GM18526 (cell line): ENCODE measurements around the gene OR52I2.

Experiments
- POLR2A ChIP-seq: IDR thresholded peaks from 3 replicates; pipeline ENCODE4 v1.6.1; 2011; ENCODE audit not compliant: insufficient read length; ENCODE audit errors: extremely low read depth

OR52I2 gene

DNA sequence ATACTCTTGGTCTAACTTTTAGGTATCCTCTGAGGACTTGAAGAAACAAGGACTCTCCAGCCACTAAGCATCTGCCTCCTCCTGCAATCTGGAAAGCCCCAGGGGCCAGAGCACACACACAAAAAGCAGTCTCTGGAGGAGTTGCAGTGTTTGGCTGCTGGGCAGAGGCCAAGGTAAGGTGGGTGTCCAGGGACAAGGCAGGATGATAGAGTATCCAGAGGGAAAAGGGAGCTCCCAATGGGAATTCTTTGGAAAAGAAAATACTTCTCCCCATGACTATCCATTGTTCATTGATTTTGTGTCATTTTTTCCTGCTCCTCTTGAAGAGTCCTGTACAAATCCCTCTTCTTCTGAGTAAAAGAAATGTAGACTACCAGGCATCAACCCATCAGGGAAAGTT, at the start of gene OR52I2:
OR52I2 (plus strand) TSS at position 301 of the 400 bp plus-strand sequence.
- no peak for TF ChIP-seq POLR2A

DNA sequence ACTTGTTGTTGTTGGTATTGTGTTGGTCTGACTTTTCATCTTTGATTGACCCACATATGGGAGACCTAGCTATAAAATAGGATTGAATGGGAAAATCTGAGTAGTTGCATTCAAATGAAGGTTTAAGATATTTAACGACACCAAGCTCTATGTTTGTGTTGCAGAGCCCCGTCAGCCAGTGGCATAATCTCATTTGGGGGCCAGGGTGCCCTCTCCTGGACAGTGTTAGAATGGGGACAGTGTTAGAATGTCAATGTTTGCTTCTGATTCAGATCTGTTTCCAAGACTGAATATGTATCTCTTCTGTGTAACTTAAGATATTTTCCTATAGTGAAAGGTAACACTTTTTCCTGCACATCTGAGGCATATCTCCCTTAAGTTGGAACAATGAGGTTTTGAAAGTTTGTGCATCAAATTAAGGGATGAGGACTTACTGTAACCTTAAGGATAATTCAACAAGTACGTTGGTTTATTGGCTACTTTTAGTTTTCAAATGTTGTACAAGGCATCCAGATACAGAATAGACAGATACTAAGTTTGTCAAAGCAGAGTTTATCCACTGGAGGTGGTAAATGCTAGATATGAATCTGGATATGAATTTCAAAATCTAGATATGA, 41.8 kb upstream of the OR52I2 start:
- TF ChIP-seq POLR2A, result no peak

DNA sequence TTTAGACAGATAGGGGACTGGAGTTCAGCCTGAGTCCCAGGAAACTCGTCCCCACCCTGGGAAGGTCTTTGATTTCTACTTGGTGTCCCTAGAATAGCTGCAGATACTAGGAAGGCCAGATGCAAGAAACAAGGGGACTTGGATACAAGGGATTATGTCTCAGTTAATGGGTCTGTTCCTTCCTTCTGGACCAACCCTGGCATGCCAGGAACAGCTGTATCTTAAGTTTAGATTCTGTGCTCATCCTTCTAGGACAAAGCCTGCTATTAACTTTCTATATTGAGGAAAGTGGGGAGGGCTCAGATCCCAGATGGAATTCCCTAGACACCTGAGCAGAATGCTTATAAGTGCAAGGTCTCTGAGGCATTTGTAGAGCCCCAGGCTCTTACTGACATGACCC, 40.5 kb upstream of the OR52I2 start:
- no peak for TF ChIP-seq POLR2A

DNA sequence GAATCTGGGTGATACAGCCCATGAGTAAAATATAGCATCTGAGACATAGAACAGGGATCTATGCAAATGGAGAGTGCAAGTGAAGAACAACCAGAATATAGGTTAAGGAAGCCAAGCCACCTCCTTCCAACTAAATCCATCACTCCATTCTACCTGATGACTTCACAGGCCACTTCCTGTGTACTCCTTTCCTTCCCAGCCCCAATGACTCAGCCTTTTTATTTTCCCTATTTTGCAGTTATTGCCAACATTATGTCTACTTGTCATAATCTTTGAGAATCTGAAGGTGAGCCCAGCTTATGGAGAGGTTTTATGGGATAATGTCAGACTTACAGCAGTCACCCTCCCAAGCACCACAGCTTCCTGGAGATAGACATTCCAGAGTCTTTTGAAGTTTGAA, 38.0 kb upstream of the OR52I2 start:
- no peak for TF ChIP-seq POLR2A

DNA sequence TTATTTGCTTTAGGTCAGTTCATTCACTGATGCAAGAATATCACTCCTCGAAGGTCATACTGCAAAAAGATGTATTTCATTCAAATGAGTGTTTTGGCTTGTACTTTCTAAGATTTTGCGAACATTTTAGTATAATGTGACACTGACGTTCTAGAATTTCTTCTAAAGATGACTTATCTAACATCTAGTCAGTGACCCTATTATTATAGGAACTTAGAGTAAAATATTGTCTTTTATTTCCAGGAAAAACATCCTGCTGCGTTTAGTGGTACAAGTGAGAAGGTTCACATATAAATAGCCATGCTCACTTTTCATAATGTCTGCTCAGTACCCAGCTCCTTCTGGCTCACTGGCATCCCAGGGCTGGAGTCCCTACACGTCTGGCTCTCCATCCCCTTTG, 36.7 kb upstream of the OR52I2 start, which contains the start of gene OR52M1:
OR52M1 (plus strand) TSS at position 301 of the 400 bp plus-strand sequence; CDS start at position 301, 0 bp downstream.
- no peak for TF ChIP-seq POLR2A

DNA sequence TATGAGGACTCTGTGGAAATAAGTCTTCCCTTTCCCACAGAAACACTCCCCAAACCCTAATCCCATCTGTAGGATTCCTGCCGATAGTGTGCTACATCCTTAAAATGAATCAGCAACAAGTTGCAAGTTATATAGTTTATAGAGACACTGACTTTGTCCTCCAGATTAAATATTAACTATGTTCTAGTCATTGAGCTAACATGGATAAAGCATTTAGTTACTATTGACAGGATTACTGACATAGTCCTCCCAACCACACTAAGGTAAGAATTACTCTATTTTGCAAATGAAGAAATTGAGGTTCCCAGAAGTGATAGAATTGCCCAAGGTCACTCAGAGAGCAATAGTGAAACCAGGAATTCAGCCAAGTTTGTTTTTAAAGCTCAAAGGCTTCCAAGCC, 34.7 kb upstream of the OR52I2 start:
- TF ChIP-seq POLR2A, result no peak

DNA sequence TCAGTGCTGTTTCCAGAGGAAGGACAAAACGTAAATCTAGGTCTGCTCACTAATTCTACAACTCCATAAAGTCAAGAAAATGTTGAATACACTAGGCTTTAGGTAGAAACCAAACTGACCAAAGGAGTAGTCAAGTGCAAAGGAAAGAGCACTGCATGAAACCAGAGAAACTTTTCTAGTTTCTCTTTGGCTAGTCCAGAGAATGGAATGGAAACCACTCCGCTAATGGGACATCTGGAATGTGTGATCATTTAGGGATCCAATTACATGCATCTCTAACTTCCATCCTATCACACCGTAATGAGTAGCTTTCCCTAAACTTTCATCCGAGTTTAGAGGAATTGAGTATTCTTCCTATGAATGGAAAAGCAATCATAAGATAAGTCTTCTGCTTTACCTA, 34.1 kb upstream of the OR52I2 start:
- TF ChIP-seq POLR2A, result no peak

DNA sequence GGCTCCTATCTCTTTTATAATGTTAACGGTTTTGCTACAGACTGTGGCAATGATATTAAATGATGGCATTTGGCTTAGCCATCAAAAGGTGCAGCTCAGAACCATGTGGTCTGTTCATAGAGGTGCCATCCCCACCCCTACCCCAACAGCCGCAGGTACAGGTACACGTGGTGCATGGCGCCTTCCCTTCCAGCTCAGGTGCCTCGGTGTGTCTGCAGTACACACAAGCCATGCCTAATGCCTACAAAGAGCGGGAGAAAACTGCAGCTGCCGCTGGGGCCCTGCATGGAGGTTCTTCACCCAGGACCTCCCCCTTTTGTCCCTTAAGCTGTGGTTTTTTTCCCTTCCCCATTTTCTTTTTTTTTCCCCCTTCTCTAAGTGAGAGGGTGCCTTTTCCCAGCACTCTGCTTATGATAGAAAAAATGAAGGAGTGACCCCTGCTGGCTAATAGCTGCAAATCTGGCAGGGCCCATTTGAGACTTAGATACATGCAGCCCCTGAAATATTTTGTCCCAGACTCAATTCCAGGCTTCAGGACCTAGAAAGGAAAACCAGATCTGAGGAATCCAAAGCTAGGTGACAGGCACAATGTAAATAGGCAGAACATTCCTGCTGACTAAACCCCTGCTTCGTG, 30.1 kb upstream of the OR52I2 start:
- TF ChIP-seq POLR2A, result no peak

DNA sequence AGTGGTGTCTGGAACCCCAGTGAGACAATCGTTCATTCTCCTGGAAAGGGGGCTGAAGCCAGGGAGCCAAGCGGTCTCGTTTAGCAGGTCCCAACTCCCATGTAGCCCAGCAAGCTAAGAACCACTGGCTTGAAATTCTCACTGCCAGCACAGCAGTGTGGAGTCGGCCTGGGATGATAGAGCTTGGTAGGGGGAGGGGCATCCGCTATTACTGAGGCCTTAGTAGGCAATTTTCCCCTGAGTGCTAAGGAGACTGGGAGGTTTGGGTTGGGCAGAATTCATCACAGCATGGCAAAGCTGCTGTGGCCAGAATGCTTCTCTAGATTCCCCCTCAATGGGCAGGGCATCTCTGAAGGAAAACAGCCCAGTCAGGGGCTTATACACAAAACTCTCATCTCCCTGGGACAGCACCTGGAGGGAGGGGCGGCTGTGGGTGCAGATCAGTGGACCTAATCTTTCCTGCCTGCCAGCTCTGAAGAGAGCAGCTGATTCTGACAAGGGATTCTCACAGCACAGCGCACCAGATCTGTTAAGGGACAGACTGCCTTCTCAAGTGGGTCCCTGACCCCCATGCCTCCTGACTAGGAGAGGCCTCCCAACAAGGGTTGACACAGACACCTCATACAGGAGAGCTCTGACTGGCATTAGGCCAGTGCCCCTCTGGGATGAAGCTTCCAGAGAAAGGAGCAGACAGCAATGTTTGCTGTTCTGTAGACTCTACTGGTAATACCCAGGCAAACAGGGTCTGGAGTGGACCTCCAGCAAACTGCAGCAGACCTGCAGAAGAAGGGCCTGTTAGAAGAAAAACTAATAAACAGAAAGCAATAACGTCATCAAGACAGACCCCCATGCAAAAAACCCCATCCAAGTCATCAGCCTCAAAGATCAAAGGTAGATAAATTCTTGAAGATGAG, 21.8 kb upstream of the OR52I2 start:
- TF ChIP-seq POLR2A, result no peak

DNA sequence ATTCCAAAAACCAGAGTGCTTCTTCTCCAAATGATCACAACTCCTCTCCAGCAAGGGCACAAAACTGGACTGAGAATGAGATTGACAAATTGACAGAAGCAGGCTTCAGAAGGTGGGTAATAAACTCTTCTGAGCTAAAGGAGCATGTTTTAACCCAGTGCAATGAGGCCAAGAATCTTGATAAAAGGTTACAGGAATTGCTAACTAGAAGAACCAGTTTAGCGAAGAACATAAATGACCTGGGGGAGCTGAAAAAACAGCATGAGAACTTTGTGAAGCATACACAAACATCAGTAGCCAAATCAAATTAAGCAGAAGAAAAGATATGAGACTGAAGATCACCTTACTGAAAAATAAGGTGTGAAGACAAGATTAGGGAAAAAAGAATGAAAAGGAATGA, 21.1 kb upstream of the OR52I2 start:
- TF ChIP-seq POLR2A, result no peak

DNA sequence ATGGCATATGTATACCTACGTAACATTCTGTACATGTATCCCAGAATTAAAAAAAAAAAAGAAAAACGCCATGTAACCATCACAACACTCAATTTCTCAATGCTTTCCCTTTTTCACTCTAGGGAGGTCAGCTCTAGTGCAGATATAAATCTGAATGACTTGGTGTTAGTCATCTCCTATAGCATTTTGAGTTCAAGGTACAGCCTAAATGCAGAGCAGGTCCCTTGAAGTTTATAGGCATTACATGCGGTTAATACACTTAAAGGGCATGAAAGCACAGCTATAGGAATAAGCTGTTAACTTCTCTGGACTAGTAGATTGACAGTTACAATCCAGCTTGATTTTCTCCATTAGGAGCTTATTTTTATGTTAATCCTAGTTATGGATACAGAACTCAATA, 16.2 kb upstream of the OR52I2 start:
- TF ChIP-seq POLR2A, result no peak

DNA sequence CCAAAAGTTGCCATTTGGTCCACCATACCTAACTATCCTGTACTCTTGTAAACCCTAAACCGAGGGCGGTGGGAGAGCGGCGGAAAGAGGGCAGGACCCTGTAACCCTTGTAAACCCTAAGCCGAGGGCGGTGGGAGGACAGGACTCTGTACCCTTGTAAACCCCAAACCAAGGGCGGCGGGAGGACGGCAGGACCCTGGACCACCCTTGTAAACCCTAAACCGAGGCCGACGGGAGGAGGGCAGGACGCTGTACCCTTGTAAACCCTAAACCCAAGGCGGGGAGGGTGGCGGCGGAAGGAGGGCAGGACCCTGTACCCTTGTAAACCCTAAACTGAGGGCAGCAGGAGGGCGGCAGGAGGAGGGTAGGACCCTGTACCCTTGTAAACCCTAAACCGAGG, 12.5 kb upstream of the OR52I2 start:
- TF ChIP-seq POLR2A, result no peak

DNA sequence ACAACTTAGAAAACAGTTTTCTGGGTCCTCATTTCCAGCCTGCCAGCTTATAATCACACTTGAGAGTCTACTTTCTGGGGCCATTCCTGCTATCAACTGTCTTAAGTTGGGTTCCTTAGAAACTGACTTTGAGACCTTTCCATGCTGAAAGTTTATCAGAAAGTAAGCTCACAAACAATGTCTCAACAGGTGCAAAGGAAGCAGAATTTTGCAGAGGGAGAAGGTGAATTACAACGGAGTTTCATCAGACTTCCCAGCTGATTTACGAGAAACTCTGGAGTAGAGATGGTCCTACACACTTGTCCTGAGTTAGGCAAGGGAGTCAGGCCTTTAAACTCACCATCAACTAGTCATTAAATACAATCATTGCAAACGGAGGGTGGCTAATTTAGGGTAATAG, 4.7 kb upstream of the OR52I2 start:
- no peak for TF ChIP-seq POLR2A

DNA sequence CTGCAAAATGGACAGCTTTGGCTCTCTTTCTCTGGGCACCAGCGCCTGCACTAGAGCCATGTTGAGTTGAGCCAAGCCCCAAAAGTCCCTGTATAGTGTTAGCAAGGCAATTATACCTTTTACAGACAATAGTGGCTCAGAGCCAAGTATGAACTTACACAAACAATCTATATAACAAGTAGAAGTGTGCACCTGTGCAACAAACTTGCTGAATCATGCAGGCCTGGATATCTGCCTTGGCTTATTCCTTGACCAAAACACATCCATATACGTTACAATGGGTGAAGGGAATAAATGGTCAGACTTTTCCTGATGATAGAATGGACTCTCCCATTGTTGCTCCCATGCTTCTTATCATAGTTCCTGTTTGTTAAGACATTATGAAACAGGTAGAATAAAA, 3.8 kb upstream of the OR52I2 start:
- TF ChIP-seq POLR2A, result no peak

DNA sequence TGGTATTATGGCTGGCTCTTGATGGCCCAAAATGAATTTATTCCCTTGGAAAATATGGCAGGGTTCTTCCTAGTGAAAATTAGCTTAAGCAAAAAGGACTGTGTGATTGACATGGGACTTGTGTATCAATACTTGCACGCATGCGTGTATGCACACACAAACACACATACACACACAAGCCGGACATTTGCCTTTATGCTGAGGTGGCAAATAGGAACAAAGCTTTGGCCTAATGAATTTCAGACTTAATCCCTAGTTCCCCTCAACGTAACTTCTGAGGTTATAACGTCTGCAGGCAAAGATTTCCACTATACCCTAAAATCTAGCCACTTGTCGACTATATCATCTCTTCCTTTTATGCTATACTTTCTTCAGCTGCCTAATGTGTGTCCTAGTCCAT, 2.9 kb upstream of the OR52I2 start:
- no peak for TF ChIP-seq POLR2A

DNA sequence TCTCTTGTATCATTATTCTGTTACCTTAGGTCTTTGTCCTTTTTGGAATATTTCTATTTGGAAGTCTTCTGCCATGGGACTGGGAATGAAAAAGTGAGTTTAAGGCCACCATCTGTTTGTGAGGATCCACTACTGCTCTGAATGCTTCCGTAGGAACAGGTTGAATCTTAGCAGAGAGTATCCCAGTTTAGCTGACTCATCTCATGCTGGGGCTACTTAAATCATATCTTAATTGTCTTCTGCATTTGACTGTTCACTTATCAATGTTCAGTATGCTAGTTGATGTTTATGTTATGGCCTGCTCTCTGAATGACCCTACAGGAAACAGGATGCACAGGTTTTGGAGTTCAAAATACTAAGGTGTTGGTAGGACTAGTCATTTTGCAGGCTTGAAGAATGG, 1.4 kb upstream of the OR52I2 start:
- no peak for TF ChIP-seq POLR2A
